GM23338 (cell line): ENCODE data around the gene IER5. TPM values are rescaled to one million over a fixed set of nuclear protein-coding genes. Genes with fewer than 3 reads are reported as not detected.

Experiments
- ATAC-seq: fragments of 200-7000 bp; cut with Tn5 transposase; 3 replicates; pipeline ENCODE4 v1.9.1; 2020
- DNase-seq: peaks from one replicate; pipeline ENCODE4 v3.0.0-alpha.2; 2015; ENCODE audit warnings: low spot score
- H2AFZ ChIP-seq: fragments of 200-600 bp; sonication (generic); 2 replicates; pipeline ENCODE4 v1.8.0; 2016; ENCODE audit warnings: antibody characterized with exemption, mild to moderate bottlenecking, moderate library complexity
- H3F3A ChIP-seq: fragments of 200-600 bp; sonication (generic); replicated peaks from 2 replicates; pipeline ENCODE4 v1.8.0; 2017; ENCODE audit warnings: antibody characterized with exemption, mixed run types, low read depth
- H3K27ac ChIP-seq: fragments of 200-600 bp; sonication (generic); 2 replicates; pipeline ENCODE4 v1.6.1; 2016; ENCODE audit warnings: low read depth
- H3K27me3 ChIP-seq: fragments of 200-600 bp; sonication (generic); 2 replicates; pipeline ENCODE4 v1.8.0; 2016; ENCODE audit warnings: mild to moderate bottlenecking, mixed run types, moderate library complexity; ENCODE audit not compliant: insufficient read depth
- H3K36me3 ChIP-seq: fragments of 200-600 bp; sonication (generic); 2 replicates; pipeline ENCODE4 v1.8.0; 2016; ENCODE audit warnings: mild to moderate bottlenecking; ENCODE audit not compliant: insufficient read depth
- H3K4me1 ChIP-seq: fragments of 200-600 bp; sonication (generic); 2 replicates; pipeline ENCODE4 v1.8.0; 2016; ENCODE audit warnings: mild to moderate bottlenecking, moderate library complexity; ENCODE audit not compliant: insufficient read depth
- H3K4me2 ChIP-seq: fragments of 200-600 bp; sonication (generic); 2 replicates; pipeline ENCODE4 v1.7.1; 2017; ENCODE audit warnings: mixed run types
- H3K4me3 ChIP-seq: fragments of 200-600 bp; sonication (generic); 2 replicates; pipeline ENCODE4 v1.6.1; 2016; ENCODE audit warnings: mixed run types
- H3K79me2 ChIP-seq: fragments of 200-600 bp; sonication (generic); replicated peaks from 2 replicates; pipeline ENCODE4 v1.8.0; 2017; ENCODE audit warnings: mild to moderate bottlenecking; ENCODE audit not compliant: insufficient read depth
- H3K9me2 ChIP-seq: fragments of 200-600 bp; sonication (generic); 2 replicates; pipeline ENCODE4 v1.8.0; 2017; ENCODE audit not compliant: insufficient read depth
- H4K20me1 ChIP-seq: fragments of 200-600 bp; sonication (generic); replicated peaks from 2 replicates; pipeline ENCODE4 v1.8.0; 2017; ENCODE audit warnings: mild to moderate bottlenecking; ENCODE audit not compliant: insufficient read depth
- H3K27ac Mint-ChIP-seq: 2 replicates; pipeline ENCODE4 v1.8.0; 2020; ENCODE audit warnings: inconsistent platforms, mild to moderate bottlenecking, moderate library complexity, mixed read lengths
- H3K27me3 Mint-ChIP-seq: 3 replicates; pipeline ENCODE4 v1.8.0; 2022; ENCODE audit warnings: low read depth, mild to moderate bottlenecking, moderate library complexity, mixed read lengths, inconsistent platforms; ENCODE audit not compliant: insufficient read depth, poor library complexity
- H3K36me3 Mint-ChIP-seq: 3 replicates; pipeline ENCODE4 v1.8.0; 2021; ENCODE audit warnings: low read depth, mild to moderate bottlenecking, inconsistent platforms, moderate library complexity, mixed read lengths
- H3K4me1 Mint-ChIP-seq: 3 replicates; pipeline ENCODE4 v1.8.0; 2020; ENCODE audit warnings: mild to moderate bottlenecking, inconsistent platforms, mixed read lengths
- H3K4me3 Mint-ChIP-seq: 3 replicates; pipeline ENCODE4 v1.8.0; 2021; ENCODE audit warnings: moderate library complexity, mild to moderate bottlenecking, inconsistent platforms, mixed read lengths
- H3K9me3 Mint-ChIP-seq: 3 replicates; pipeline ENCODE4 v1.8.0; 2020; ENCODE audit warnings: moderate library complexity, mild to moderate bottlenecking, inconsistent platforms, mixed read lengths
- CREB1 ChIP-seq: fragments of 250-450 bp; sonication (Bioruptor Pico); IDR thresholded peaks from 2 replicates; pipeline ENCODE4 v1.5.0; 2020; ENCODE audit warnings: low read depth, mild to moderate bottlenecking, moderate library complexity
- EZH2 ChIP-seq: fragments of 200-600 bp; sonication (generic); IDR thresholded peaks from one replicate; pipeline ENCODE4 v1.8.0; 2017; ENCODE audit warnings: antibody characterized with exemption, mild to moderate bottlenecking, low read depth; ENCODE audit not compliant: unreplicated experiment
- EZH2phosphoT487 ChIP-seq: fragments of 200-600 bp; sonication (generic); IDR thresholded peaks from one replicate; pipeline ENCODE4 v1.8.1; 2018; ENCODE audit warnings: antibody characterized with exemption; ENCODE audit not compliant: unreplicated experiment
- JUNB ChIP-seq: IDR thresholded peaks from one replicate; pipeline ENCODE4 v1.6.1; 2016; ENCODE audit warnings: antibody characterized with exemption; ENCODE audit not compliant: unreplicated experiment
- NANOG ChIP-seq: IDR thresholded peaks from 2 replicates; pipeline ENCODE4 v1.6.1; 2016; ENCODE audit warnings: antibody characterized with exemption, borderline replicate concordance
- POLR2AphosphoS5 ChIP-seq: IDR thresholded peaks from 2 replicates; pipeline ENCODE4 v1.6.1; 2016; ENCODE audit warnings: antibody characterized with exemption, low read depth
- STAT1 ChIP-seq: IDR thresholded peaks from one replicate; pipeline ENCODE4 v1.6.1; 2016; ENCODE audit warnings: antibody characterized with exemption; ENCODE audit not compliant: unreplicated experiment
- ZNF114 ChIP-seq: fragments of 250-450 bp; sonication (Bioruptor Pico); IDR thresholded peaks from 2 replicates; pipeline ENCODE4 v1.5.0; 2020; ENCODE audit warnings: mild to moderate bottlenecking, moderate library complexity
- ZNF331 ChIP-seq: fragments of 250-450 bp; sonication (Bioruptor Pico); IDR thresholded peaks from 2 replicates; pipeline ENCODE4 v1.5.0; 2020; ENCODE audit warnings: low read depth, mild to moderate bottlenecking, moderate library complexity
- polyA plus RNA-seq: library from polyadenylated mRNA; unstranded; fragments of >200 nt; fragmentation: Nextera tagmentation; extraction: Ambion mirVana; gene quantifications from 2 replicates; pipeline ENCODE4 v1.2.1, GENCODE V29; 2016
- total RNA-seq: library from RNA; depleted of rRNA; stranded (reverse); fragments of >200 nt; shearing (Covaris generic); gene quantifications from 2 replicates; pipeline ENCODE4 v1.2.3, GENCODE V29; 2014
- TF ChIP-seq, protein P1 (sequence below), 2 experiments: fragments of 200-600 bp in 1 of 2; sonication (generic) in 1 of 2; conservative IDR thresholded peaks; 2 replicates each; pipeline versions ENCODE4 v1.5.1 to v1.6.1; 2016 to 2017; ENCODE audit warnings: antibody characterized with exemption in 2 of 2, low read depth in 2 of 2, mild to moderate bottlenecking in 2 of 2, moderate library complexity in 1 of 2
- TF ChIP-seq, protein P2 (sequence below): IDR thresholded peaks from one replicate; pipeline ENCODE4 v1.6.1; 2018; ENCODE audit warnings: antibody characterized with exemption; ENCODE audit not compliant: unreplicated experiment

The IER5 gene
- total and polyA plus RNA-seq, 2 experiments from 2014 or later: 3.8 to 9.5 TPM

DNA sequence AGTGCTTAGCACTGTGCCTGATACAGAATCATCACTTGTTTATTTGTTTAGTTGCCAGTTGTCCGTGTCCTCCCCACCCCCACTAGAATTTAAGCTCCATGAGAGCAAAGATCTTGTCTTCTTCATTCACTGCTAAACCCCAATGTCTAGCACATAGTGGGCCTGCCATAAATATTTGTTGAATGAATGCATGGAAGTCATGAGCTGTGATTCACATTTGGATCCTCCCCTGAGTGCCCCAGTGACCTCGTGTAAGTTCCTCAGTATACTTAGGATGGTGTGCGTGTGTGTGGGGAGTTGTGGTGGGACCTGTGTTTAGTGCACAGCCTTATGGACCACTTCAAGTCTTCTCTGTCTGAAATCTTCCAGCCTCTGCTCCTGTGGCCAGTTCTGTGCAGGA lies 23.1 kb downstream of the IER5 start (continued):
- TF ChIP-seq, protein P1, sequence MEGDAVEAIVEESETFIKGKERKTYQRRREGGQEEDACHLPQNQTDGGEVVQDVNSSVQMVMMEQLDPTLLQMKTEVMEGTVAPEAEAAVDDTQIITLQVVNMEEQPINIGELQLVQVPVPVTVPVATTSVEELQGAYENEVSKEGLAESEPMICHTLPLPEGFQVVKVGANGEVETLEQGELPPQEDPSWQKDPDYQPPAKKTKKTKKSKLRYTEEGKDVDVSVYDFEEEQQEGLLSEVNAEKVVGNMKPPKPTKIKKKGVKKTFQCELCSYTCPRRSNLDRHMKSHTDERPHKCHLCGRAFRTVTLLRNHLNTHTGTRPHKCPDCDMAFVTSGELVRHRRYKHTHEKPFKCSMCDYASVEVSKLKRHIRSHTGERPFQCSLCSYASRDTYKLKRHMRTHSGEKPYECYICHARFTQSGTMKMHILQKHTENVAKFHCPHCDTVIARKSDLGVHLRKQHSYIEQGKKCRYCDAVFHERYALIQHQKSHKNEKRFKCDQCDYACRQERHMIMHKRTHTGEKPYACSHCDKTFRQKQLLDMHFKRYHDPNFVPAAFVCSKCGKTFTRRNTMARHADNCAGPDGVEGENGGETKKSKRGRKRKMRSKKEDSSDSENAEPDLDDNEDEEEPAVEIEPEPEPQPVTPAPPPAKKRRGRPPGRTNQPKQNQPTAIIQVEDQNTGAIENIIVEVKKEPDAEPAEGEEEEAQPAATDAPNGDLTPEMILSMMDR (conservative IDR thresholded peaks at IDR 0.05; ENCODE audit: low read depth in 2 of 2): no peak
- TF ChIP-seq, protein P2, sequence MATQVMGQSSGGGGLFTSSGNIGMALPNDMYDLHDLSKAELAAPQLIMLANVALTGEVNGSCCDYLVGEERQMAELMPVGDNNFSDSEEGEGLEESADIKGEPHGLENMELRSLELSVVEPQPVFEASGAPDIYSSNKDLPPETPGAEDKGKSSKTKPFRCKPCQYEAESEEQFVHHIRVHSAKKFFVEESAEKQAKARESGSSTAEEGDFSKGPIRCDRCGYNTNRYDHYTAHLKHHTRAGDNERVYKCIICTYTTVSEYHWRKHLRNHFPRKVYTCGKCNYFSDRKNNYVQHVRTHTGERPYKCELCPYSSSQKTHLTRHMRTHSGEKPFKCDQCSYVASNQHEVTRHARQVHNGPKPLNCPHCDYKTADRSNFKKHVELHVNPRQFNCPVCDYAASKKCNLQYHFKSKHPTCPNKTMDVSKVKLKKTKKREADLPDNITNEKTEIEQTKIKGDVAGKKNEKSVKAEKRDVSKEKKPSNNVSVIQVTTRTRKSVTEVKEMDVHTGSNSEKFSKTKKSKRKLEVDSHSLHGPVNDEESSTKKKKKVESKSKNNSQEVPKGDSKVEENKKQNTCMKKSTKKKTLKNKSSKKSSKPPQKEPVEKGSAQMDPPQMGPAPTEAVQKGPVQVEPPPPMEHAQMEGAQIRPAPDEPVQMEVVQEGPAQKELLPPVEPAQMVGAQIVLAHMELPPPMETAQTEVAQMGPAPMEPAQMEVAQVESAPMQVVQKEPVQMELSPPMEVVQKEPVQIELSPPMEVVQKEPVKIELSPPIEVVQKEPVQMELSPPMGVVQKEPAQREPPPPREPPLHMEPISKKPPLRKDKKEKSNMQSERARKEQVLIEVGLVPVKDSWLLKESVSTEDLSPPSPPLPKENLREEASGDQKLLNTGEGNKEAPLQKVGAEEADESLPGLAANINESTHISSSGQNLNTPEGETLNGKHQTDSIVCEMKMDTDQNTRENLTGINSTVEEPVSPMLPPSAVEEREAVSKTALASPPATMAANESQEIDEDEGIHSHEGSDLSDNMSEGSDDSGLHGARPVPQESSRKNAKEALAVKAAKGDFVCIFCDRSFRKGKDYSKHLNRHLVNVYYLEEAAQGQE: no peak
- TF ChIP-seq EZH2phosphoT487: no peak
- TF ChIP-seq EZH2: no peak
- no peak for TF ChIP-seq POLR2AphosphoS5
- no peak for TF ChIP-seq ZNF114 (CRISPR knock-in tag)
- no peak for TF ChIP-seq ZNF331 (CRISPR knock-in tag)
- TF ChIP-seq NANOG: no peak

DNA sequence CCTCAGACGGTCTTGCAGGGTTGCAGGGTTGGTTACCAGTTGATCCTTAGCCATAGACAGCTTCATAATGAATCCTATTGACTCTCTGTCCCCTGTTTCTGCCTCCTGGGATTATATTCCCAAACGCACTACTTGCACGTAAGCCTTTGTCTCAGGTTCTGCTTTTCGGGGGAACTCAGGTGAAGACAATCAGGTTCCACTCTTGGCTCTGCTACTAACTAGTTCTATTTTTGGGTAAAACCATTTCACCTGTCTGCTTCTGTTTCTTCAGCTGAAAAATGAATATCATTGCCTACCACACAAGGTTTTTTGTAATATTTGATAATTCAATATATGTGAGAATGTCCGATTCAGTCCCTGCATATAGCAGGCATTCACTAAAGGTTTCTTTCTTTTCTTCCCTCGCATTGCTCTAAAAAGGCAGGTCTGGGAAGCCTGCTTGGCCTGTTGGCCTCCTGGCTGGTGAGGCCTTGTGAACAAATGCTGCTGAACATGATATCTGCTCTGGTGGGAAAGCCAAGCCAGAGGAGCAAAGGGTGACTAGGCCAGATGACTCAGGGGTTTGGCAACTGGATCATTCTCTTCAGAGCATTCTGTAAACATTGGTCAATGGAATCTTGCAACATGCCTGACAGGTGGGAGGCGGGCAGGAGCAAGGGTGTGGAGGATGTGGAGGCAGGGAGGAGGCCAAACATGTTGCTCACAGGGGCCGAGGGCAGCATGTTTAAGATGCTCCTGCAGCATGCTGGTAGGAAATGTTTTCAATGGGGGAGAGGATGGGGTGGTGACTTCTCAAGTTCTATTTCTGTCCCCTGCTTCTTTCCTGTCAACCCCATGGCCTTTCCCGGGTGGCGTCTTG lies 23.8 kb downstream of the IER5 start:
- no peaks in the 10 kb centered on the region for H3K79me2 ChIP-seq
- peaks cover 33% of the 10 kb centered on the region for H3K4me1 ChIP-seq
- DNase-seq (no peak), ATAC-seq (no peak)
- H3K9me2 ChIP-seq: no peaks in the 10 kb centered on the region
- peaks cover 45% of the 10 kb centered on the region for H3K4me1 Mint-ChIP-seq
- H3K4me2 ChIP-seq: no peak overlapping the region
- no peak overlapping the region for H3K4me3 Mint-ChIP-seq
- no peaks in the 10 kb centered on the region for H3K9me3 Mint-ChIP-seq
- peaks cover 35% of the 10 kb centered on the region for H3K27me3 ChIP-seq
- no peaks in the 10 kb centered on the region for H3F3A ChIP-seq
- H3K36me3 Mint-ChIP-seq: no peaks in the 10 kb centered on the region
- no peaks in the 10 kb centered on the region for H3K36me3 ChIP-seq
- H2AFZ ChIP-seq: no peak overlapping the region
- H3K27me3 Mint-ChIP-seq: peaks cover 20% of the 10 kb centered on the region
- no peak overlapping the region for H3K27ac ChIP-seq
- H3K4me3 ChIP-seq: no peak overlapping the region
- no peak overlapping the region for H3K27ac Mint-ChIP-seq
- H4K20me1 ChIP-seq: no peaks in the 10 kb centered on the region
- TF ChIP-seq NANOG: no peak
- TF ChIP-seq EZH2phosphoT487: no peak
- TF ChIP-seq STAT1: no peak
- no peak for TF ChIP-seq JUNB
- TF ChIP-seq, protein P2: no peak
- no peak for TF ChIP-seq CREB1 (CRISPR knock-in tag)
- TF ChIP-seq, protein P1 (conservative IDR thresholded peaks at IDR 0.05; ENCODE audit: low read depth in 2 of 2): no peak
- no peak for TF ChIP-seq EZH2
- no peak for TF ChIP-seq POLR2AphosphoS5
